ENCODE measurements around the gene NDUFA13.

NDUFA13 gene

GRCh38 chr19:19548915-19549759 lies 33.1 kb downstream of the NDUFA13 start:
- DNase-seq (ENCODE audit: low spot score) = no peak

DNA sequence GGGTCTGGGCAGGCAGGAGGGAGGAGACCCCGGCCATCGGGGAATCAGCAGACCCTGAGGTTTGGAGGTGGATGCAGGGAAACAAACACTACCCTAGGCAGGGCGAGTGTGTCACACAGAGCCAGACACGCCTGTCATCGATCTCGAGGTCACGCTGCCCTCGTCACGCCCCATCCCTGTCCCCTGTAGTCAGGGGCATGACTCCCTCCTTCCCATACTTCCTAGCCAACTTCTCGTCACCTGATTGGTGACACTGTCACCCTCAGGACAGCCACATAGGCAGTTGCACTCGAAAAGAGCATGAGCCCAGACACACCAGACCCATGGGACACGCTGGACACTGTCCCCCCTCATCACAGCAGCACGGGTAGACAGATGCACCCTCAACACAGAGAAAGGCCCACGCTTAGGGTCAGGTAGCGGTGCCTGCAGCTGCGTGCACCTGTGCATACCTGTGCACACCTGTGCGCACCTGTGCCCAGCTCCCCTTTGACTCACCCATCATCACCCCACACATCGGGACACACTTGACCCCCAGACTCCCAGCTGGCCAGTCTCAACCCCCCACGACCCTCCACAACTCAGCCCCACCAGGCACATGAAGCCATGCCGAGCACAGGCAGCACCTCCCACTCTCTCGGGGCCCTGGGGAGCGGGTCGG lies 33.9 kb downstream of the NDUFA13 start:
- no peak for DNase-seq (ENCODE audit: low spot score)

- no peak for DNase-seq (ENCODE audit: low spot score)
Observed at GRCh38 chr19:19550485-19550929, 34.5 kb downstream of the NDUFA13 start.

GRCh38 chr19:19550972-19551852 lies 35.2 kb downstream of the NDUFA13 start:
- DNase-seq (ENCODE audit: low spot score) = no peak

- no peak for DNase-seq (ENCODE audit: low spot score)
Observed at GRCh38 chr19:19551853-19552192, 35.8 kb downstream of the NDUFA13 start.

GRCh38 chr19:19552798-19553197 lies 36.8 kb downstream of the NDUFA13 start:
- DNase-seq (ENCODE audit: low spot score) = no peak

GRCh38 chr19:19553670-19554069 lies 37.6 kb downstream of the NDUFA13 start:
- no peak for DNase-seq (ENCODE audit: low spot score)

DNA sequence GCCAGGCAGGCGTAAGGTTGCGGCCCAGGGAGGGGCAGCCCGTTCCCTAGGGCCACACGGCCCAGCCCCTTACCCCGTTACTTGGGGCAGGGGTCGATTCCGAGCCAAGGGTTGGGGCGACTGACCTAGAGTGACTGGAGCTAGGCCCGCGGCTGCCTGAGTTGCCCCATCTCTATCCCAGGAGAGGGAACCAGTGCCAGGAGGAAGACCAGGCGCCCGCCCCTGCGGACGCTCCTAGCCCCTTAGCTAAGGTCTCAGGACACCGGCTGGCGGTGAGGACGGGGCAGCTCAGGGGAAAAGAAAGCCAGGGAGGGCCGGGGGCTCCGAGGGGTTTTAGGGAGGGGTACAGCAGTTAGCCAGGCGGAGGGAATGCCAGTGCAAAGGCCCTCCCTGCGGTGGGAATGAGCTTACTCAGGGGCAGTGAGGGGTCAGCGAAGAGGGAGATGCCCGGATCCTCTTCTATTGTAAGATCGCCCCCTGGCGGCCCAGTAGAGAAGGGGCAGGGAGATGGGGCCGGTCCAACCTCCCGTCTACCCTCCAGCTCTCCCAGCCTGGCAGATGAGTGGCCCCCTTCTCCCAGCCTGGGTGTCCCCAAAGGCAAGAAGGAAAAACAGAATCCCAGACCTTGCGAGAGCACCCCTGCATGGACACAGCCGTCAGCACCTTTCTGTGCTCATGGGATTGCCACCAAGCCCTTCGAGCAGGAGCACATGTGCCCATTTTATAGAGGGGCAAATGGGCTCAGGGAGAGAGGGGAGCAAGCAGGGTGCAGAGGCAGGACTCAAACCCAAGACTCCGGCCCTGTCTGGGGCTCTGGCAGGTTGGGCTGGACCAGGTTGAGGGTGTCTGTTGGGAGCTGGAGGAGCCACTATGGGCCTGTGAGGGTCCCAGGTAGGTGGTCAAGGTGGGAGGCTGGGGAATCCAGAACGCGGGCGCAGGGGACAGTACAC lies 38.3 kb downstream of the NDUFA13 start:
- peak; percentile 34 for DNase-seq (ENCODE audit: low spot score)

- DNase-seq (ENCODE audit: low spot score) = no peak
Observed at GRCh38 chr19:19558055-19558454, 42.0 kb downstream of the NDUFA13 start.

GRCh38 chr19:19558636-19559035 lies 42.6 kb downstream of the NDUFA13 start:
- no peak for DNase-seq (ENCODE audit: low spot score)

DNA sequence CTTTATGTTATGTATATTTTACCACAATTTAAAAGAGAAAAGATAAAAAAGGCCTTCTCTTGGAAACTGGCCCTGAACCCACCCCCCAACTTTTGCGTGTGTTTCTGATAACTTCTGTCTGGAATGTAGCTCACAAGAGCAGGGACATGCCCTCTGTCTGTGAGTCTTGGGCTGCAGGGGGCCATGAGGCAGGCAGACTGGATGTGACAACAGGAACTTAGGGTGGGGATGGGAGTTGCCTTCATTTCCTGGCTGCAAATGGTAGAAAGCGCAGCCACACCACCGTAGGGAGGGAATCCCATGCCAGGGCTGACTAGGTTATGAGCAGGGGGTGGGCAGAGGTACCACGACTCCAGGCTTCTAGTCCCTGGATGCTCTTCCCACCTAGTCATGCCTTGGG lies 43.9 kb downstream of the NDUFA13 start:
- DNase-seq (ENCODE audit: low spot score) = no peak

DNA sequence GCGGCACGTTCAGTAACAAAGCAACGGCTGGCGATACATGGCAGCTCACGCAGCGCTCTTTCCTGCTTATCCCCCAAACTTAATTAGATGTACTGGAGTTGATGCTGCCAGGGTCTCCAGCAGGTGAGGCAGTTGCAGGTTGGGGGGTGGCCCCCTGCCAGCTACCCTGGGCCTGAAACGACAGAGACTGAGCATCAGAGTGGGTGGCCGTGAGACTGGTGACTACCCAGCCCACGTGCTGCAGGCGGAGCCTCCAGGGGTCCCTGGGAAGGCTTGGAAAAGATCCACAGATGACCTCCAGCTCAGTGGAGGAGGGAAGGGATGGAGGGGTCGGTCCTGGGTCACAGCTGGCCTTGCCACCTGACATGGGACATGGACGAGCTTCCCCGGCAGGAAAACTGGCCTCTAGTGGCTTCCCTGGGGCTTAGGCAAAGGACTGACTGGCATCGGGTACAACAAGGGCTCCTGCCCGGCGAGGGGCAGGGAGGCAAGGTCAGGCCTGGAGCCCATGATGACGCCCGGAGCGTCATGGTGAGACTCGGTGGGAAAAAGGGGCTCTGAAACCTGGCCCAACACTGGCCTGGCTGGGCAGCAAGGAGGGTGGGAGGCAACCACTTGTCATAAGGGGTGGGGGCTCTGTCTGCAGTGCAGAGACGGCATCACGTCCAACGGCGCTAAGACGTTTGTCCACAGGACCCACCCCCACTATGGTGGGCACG lies 46.1 kb downstream of the NDUFA13 start:
- DNase-seq (ENCODE audit: low spot score) = no peak

GRCh38 chr19:19562665-19563347 lies 46.8 kb downstream of the NDUFA13 start:
- no peak for DNase-seq (ENCODE audit: low spot score)

DNA sequence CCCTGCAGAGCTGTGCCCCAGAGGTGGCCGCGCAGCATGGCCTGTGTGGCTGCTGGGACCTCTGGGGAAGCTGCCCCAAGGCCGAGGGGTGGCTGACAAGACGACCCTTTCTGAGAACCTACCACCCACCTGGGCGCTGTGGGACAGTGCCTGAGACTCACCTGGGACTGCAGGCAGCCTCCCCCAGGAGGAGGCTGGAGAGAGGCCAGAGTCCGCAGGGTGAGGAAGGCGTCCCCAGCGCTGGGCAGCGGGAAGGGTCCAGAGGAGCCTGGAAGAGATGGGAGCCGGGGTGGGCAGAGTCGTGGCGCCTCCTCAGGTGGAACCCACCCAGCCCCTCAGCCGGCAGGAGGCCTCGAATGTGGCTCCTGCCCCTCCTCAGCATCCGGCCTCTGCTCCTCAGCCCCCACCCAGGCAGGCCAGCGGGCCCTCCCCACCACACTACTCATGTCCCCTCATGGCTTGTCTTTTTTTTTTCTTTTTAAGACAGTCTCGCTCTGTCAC lies 47.4 kb downstream of the NDUFA13 start:
- DNase-seq (ENCODE audit: low spot score) = no peak

- no peak for DNase-seq (ENCODE audit: low spot score)
Observed at GRCh38 chr19:19566306-19566705, 50.3 kb downstream of the NDUFA13 start.

GRCh38 chr19:19567391-19567790 lies 51.4 kb downstream of the NDUFA13 start:
- no peak for DNase-seq (ENCODE audit: low spot score)

- no peak for DNase-seq (ENCODE audit: low spot score)
Observed at GRCh38 chr19:19568802-19569756, 53.1 kb downstream of the NDUFA13 start.

DNA sequence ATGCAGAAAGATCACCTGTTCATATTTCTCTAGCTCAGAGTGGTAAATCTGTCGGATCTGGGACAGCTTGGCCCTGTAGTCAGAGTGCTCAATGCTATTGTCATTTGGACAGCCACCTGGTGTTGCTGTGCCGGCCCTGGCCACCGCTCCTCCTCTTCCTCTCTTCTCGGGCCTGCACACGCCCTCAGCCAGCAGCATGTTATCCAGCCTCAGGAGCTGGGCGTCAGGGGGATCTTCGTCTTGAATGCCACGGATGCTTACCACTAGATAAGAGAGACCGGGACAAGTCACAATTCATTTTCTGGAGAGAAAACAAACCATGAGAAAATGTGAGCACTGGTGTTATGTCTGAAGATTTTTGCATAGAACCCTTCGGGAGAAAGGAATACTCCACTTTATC lies 54.5 kb downstream of the NDUFA13 start:
- no peak for DNase-seq (ENCODE audit: low spot score)

Data from kidney capillary endothelial cell (primary cell).